22Rv1 (cell line): ENCODE measurements around the gene MEGF11.

Experiments used
- H3K27ac ChIP-seq: fragments of 450-650 bp; 2 replicates; pipeline ENCODE4 v1.5.1; 2017
- CTCF ChIP-seq: fragments of 450-650 bp; IDR thresholded peaks from 2 replicates; pipeline ENCODE4 v1.5.1; 2017; ENCODE audit warnings: mild to moderate bottlenecking
- ZFX ChIP-seq: fragments of 450-650 bp; IDR thresholded peaks from 2 replicates; pipeline ENCODE4 v1.6.1; 2017; ENCODE audit warnings: antibody characterized with exemption, borderline replicate concordance

Gene MEGF11

GRCh38 chr15:66126031-66126441 is 127.5 kb downstream of the MEGF11 start:
- TF ChIP-seq ZFX (no peak), CTCF (no peak)
- H3K27ac ChIP-seq = no peak overlapping the region

- no peak for TF ChIP-seq CTCF
- TF ChIP-seq ZFX = no peak
- H3K27ac ChIP-seq = no peak overlapping the region
Observed at GRCh38 chr15:66124651-66125050, 128.9 kb downstream of the MEGF11 start.

GRCh38 chr15:66123799-66124198 is 129.8 kb downstream of the MEGF11 start:
- no peak for TF ChIP-seq ZFX
- no peak overlapping the region for H3K27ac ChIP-seq

GRCh38 chr15:66120422-66120821 is 133.1 kb downstream of the MEGF11 start:
- H3K27ac ChIP-seq = no peak overlapping the region
- TF ChIP-seq ZFX (no peak), CTCF (no peak)

GRCh38 chr15:66117841-66118240 is 135.7 kb downstream of the MEGF11 start:
- no peak for TF ChIP-seq CTCF
- TF ChIP-seq ZFX = no peak
- no peak overlapping the region for H3K27ac ChIP-seq

GRCh38 chr15:66115568-66116206 is 137.9 kb downstream of the MEGF11 start:
- no peak overlapping the region for H3K27ac ChIP-seq

GRCh38 chr15:66114863-66115425 is 138.6 kb downstream of the MEGF11 start:
- H3K27ac ChIP-seq = no peak overlapping the region
- TF ChIP-seq CTCF = no peak
- TF ChIP-seq ZFX = no peak

More at GRCh38 chr15:66115568-66116206, 137.9 kb downstream of the MEGF11 start:
- no peak for TF ChIP-seq CTCF
- no peak for TF ChIP-seq ZFX

- TF ChIP-seq CTCF (no peak), ZFX (no peak)
- H3K27ac ChIP-seq = no peak overlapping the region
Observed at GRCh38 chr15:66112388-66112787, 141.2 kb downstream of the MEGF11 start.
